Stimulated activated CD8-positive, alpha-beta memory T cell treated with anti-CD3 and anti-CD28 coated beads, Interleukin-7, amount 100 ng/mL, for 48 hours (primary cell): ENCODE results near the gene FBP2.
A peak's percentile ranks its signal among the peaks of the same experiment; 100 is the strongest.
"Not testable (repeated sequence)": the region's sequence is repeated elsewhere in the genome, so short reads cannot be mapped to it uniquely, and the experiment has no call there.

Experiments
- DNase-seq, 2 donors: peaks; one replicate each; pipeline ENCODE4 v3.0.0-alpha.2; 2020; ENCODE audit warnings: low read depth in 1 of 2; ENCODE audit errors: extremely low read depth in 1 of 2

The FBP2 gene

GRCh38 chr9:94606646-94607422 lies 13.2 kb upstream of the FBP2 start:
- DNase-seq, result no peak

DNA sequence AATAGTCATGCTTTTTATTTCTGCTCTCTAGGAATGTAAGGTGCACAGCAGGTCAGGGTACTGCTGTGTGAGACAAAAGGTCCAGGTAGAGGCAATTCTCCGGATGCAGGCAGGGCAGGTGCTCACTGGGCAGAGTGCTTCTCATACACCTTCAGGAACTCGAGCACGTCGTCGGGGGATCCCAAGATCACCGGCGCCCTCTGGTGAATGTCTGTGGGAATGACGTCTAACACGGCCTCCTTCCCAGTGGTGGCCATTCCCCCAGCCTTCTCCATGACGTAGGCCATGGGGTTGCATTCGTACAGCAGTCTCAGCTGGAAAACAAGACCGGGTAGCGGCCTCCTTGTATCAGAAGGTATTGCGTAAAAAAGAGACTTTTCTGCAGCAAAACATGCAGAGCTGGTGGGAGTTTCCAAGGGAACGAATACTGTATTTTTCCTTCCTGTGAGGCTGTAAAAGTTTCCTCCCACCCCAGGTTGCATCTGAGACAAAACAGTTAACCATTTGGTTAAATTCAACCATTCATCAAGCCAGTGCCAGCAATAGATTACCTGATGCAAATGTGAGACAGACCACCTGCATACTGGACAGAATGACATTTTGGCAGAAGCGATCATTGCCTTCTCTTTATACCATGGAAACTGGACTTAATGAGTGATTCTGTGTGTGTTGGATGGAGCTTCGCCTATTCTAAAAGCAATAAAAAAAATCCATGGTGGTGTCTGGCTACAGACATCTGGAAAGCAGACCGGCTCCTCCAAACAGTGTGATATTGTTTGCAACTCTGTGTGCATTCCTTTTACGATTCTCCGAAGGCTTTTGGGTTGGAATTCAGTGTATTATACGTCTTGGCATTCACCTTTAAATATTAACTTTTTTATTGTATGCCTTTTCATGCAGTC lies 9.9 kb upstream of the FBP2 start:
- DNase-seq, result peak; percentile 39 to 59

DNA sequence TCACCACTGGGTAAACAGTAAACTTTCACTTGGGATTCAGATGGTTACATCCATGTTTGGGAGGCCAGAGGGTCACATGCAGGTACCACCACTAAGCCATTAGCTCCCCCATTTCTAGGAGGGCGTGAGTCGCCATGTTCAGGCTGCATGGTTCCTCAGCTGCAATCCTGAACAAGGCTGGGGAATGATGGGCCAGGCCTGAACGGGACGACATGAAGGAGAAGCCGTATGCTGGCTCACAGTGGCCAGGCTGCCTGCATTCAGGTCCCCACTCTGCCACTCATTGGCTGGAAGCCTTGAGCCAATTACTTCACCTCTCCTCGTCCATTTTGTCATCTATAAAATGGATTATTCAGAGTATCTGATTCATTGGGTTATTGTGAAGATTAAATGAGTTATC lies 9.0 kb upstream of the FBP2 start:
- DNase-seq, result no peak

- no peak for DNase-seq
Observed at GRCh38 chr9:94600715-94601114, 7.1 kb upstream of the FBP2 start.

- no peak for DNase-seq
Observed at GRCh38 chr9:94600258-94600657, 6.6 kb upstream of the FBP2 start.

- no peak for DNase-seq
Observed at GRCh38 chr9:94599102-94599501, 5.5 kb upstream of the FBP2 start.

DNA sequence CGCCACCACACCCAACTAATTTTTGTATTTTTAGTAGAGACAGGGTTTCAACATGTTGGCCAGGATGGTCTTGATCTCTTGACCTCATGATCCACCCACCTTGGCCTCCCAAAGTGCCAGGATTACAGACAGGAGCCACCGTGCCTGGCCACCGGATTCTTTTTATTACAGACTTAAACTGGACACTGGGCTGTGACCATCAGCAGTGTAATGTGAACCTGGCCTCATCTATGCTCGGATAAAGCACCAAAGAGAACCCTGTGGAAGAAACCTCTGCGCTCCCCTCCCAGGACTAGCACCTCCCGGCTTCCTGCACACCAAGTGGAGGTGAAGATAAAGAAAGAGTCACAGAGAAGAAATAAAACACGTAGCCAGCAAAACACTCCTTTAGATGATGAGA lies 941 bp downstream of the FBP2 start:
- not testable (repeated sequence) for DNase-seq

GRCh38 chr9:94591876-94592275 lies 1.7 kb downstream of the FBP2 start:
- no peak for DNase-seq

DNA sequence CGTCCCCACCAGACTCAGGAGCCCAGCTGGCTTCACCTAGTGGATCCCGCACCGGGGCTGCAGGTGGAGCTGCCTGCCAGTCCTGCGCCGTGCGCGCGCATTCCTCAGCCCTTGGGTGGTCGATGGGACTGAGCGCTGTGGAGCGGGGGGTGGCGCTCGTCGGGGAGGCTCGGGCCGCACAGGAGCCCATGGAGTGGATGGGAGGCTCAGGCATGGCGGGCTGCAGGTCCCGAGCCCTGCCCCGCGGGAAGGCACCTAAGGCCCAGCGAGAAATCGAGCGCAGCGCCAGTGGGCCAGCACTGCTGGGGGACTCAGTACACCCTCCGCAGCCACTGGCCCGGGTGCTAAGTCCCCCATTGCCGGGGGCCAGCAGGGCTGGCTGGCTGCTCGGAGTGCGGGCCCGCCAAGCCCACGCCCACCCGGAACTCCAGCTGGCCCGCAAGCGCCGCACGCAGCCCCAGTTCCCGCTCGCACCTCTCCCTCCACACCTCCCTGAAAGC lies 2.5 kb downstream of the FBP2 start:
- not testable (repeated sequence) for DNase-seq

- DNase-seq, result no peak
Observed at GRCh38 chr9:94588681-94589080, 4.9 kb downstream of the FBP2 start.

- no peak for DNase-seq
Observed at GRCh38 chr9:94586814-94587213, 6.8 kb downstream of the FBP2 start.

- no peak for DNase-seq
Observed at GRCh38 chr9:94586316-94586715, 7.3 kb downstream of the FBP2 start.

DNA sequence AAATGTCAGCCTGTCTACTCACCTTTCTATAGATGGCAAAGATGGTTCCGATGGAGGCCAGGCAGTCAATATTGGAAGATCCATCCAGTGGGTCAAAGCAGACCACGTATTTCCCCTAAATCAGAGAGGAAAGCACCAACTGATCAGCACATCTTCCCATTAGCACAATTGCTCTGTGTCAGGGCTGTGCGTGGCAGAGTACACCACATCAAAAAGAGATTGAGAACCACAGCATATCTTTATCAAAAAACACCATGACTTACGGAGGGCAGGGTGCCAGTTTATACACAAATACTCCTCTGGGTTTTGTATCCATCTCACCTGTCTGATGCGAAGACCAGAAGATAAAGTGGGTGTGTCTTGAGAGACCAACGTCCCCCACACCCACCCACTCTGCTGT lies 9.1 kb downstream of the FBP2 start:
- no peak for DNase-seq

DNA sequence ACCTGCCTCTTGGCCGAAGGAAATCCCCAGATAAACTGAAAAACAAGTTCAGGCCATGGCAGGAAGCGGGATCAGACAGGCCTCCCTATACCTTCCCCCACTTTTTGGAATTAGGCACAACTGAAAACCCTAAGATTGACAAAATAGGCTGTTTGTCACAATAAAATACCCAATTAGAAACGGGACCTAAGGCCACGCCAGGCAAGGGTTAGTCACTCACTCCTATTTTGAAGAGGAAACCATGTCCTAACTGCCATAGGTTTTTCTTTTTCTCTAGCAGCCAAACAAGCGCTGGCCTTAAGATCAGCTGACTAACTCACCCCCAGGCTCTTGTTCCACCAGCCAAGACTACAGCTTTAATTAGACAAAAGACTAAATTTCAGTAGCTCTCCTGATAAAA lies 11.9 kb downstream of the FBP2 start:
- no peak for DNase-seq

GRCh38 chr9:94577571-94577970 lies 16.1 kb downstream of the FBP2 start:
- DNase-seq, result no peak

GRCh38 chr9:94577036-94577435 lies 16.6 kb downstream of the FBP2 start:
- DNase-seq, result no peak

- no peak for DNase-seq
Observed at GRCh38 chr9:94576131-94576530, 17.5 kb downstream of the FBP2 start.

GRCh38 chr9:94568972-94569712 lies 24.5 kb downstream of the FBP2 start:
- DNase-seq, result no peak

- DNase-seq, result no peak
Observed at GRCh38 chr9:94568250-94568889, 25.3 kb downstream of the FBP2 start.

DNA sequence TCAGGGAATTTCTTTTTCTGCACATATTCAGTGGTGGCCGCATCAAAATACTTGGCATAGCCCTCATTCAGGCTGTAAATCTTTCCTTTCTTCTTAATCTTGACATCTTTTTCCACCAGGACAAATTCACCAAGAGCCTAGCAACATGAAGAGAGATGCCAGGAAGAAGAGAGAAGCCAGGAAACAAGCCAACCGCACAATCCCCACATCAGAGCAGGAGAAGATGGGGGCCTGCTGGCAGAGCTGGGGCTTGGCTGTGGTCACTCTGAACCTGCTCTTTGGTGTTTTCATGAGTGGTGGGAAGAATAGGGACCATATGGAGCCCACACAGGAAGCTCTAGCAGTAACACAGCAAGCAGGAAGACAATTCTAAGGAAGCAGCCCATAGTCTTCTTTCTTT lies 26.4 kb downstream of the FBP2 start:
- no peak for DNase-seq

GRCh38 chr9:94566550-94566949 lies 27.1 kb downstream of the FBP2 start:
- no peak for DNase-seq
